Glutamatergic neuron (in vitro differentiated cells): ENCODE measurements around the gene PSMA5. TPM values are rescaled to one million over a fixed set of nuclear protein-coding genes. Genes with fewer than 3 reads are reported as not detected.

Source experiments
- DNase-seq: peaks from one replicate; pipeline ENCODE4 v3.0.0; 2022
- H3K27ac Mint-ChIP-seq: one replicate; pipeline ENCODE4 v1.8.0; 2020; ENCODE audit warnings: mild to moderate bottlenecking, mixed read lengths, inconsistent platforms; ENCODE audit not compliant: unreplicated experiment
- H3K27me3 Mint-ChIP-seq: one replicate; pipeline ENCODE4 v1.8.0; 2020; ENCODE audit warnings: mild to moderate bottlenecking, moderate library complexity, mixed read lengths, inconsistent platforms; ENCODE audit not compliant: unreplicated experiment
- H3K36me3 Mint-ChIP-seq: one replicate; pipeline ENCODE4 v1.8.0; 2020; ENCODE audit warnings: mild to moderate bottlenecking, mixed read lengths, inconsistent platforms; ENCODE audit not compliant: unreplicated experiment
- H3K4me1 Mint-ChIP-seq: one replicate; pipeline ENCODE4 v1.8.0; 2020; ENCODE audit warnings: mild to moderate bottlenecking, low read depth, mixed read lengths, inconsistent platforms; ENCODE audit not compliant: unreplicated experiment
- H3K4me3 Mint-ChIP-seq: one replicate; pipeline ENCODE4 v1.8.0; 2020; ENCODE audit warnings: mild to moderate bottlenecking, mixed read lengths, inconsistent platforms; ENCODE audit not compliant: unreplicated experiment
- H3K9me3 Mint-ChIP-seq: one replicate; pipeline ENCODE4 v1.8.0; 2020; ENCODE audit warnings: mild to moderate bottlenecking, moderate library complexity, mixed read lengths, inconsistent platforms; ENCODE audit not compliant: unreplicated experiment
- CTCF ChIP-seq: fragments of 200-600 bp; sonication (generic); IDR thresholded peaks from one replicate; pipeline ENCODE4 v1.5.0; 2021; ENCODE audit not compliant: partially characterized antibody, unreplicated experiment
- total RNA-seq: library from RNA; stranded (reverse); fragmentation: NEBNext Ultra II Directional; extraction: Animal tissue kit (Norgen Biotek cat#: 25700); gene quantifications from one replicate; pipeline ENCODE4 v1.2.1, GENCODE V29; 2021; ENCODE audit not compliant: unreplicated experiment

Gene PSMA5
- total RNA-seq, 1 donor from 2014 or later: 54.0 TPM

GRCh38 chr1:109444346-109444745 is 18.1 kb upstream of the PSMA5 start:
- no peak overlapping the region for H3K27ac Mint-ChIP-seq
- DNase-seq: no peak
- H3K27me3 Mint-ChIP-seq: peaks cover 4% of the 10 kb centered on the region
- no peaks in the 10 kb centered on the region for H3K36me3 Mint-ChIP-seq
- TF ChIP-seq CTCF: no peak
- H3K4me1 Mint-ChIP-seq: no peaks in the 10 kb centered on the region
- no peaks in the 10 kb centered on the region for H3K9me3 Mint-ChIP-seq
- no peak overlapping the region for H3K4me3 Mint-ChIP-seq

GRCh38 chr1:109443476-109443875 is 17.2 kb upstream of the PSMA5 start:
- Mint-ChIP-seq H3K9me3 (no peaks in the 10 kb centered on the region), H3K27ac (no peak overlapping the region), H3K27me3 (peaks cover 4% of the 10 kb centered on the region), H3K36me3 (no peaks in the 10 kb centered on the region), H3K4me1 (no peaks in the 10 kb centered on the region), H3K4me3 (no peak overlapping the region)
- no peak for TF ChIP-seq CTCF
- no peak for DNase-seq

GRCh38 chr1:109441069-109441468 is 14.8 kb upstream of the PSMA5 start:
- no peak for TF ChIP-seq CTCF
- no peak overlapping the region for H3K27ac Mint-ChIP-seq
- no peak for DNase-seq
- no peaks in the 10 kb centered on the region for H3K4me1 Mint-ChIP-seq
- H3K9me3 Mint-ChIP-seq: no peaks in the 10 kb centered on the region
- H3K27me3 Mint-ChIP-seq: peaks cover 2% of the 10 kb centered on the region
- no peak overlapping the region for H3K4me3 Mint-ChIP-seq
- H3K36me3 Mint-ChIP-seq: no peaks in the 10 kb centered on the region

GRCh38 chr1:109438798-109439297 is 12.6 kb upstream of the PSMA5 start:
- TF ChIP-seq CTCF: no peak
- Mint-ChIP-seq H3K27me3 (peaks cover 2% of the 10 kb centered on the region), H3K4me1 (no peaks in the 10 kb centered on the region), H3K4me3 (no peak overlapping the region), H3K9me3 (no peaks in the 10 kb centered on the region), H3K27ac (no peak overlapping the region), H3K36me3 (peaks cover 7% of the 10 kb centered on the region)
- DNase-seq: peak; percentile 59

GRCh38 chr1:109434484-109434883 is 8.2 kb upstream of the PSMA5 start:
- Mint-ChIP-seq H3K27ac (no peak overlapping the region), H3K4me3 (no peak overlapping the region), H3K9me3 (peaks cover 4% of the 10 kb centered on the region), H3K4me1 (no peaks in the 10 kb centered on the region), H3K36me3 (peaks cover 7% of the 10 kb centered on the region), H3K27me3 (peaks cover 2% of the 10 kb centered on the region)
- DNase-seq: no peak
- no peak for TF ChIP-seq CTCF
